T-helper 1 cell treated with Interleukin-12 subunit alpha and Interleukin-12 subunit beta and Interleukin-4 antibody, amounts not matched to agents 30 ng/mL and 1 ng/mL, for 36 hours (primary cell): ENCODE data around the gene PRR5L. TPM values are rescaled to one million over a fixed set of nuclear protein-coding genes. Genes with fewer than 3 reads are reported as not detected.
"Not testable (repeated sequence)": the region's sequence is repeated elsewhere in the genome, so short reads cannot be mapped to it uniquely, and the experiment has no call there.

Experiments used
- intact Hi-C: fragments of 100-400 bp; cut with micrococcal nuclease; formaldehyde crosslinking; loops from one replicate; pipeline ENCODE4 v1.15.1; 2024
- total RNA-seq: library from RNA; stranded (reverse); gene quantifications from 2 replicates; pipeline ENCODE4 v1.2.3, GENCODE V29; 2022

Gene PRR5L
- total RNA-seq, 1 donor from 2014 or later, result 57.7 TPM

DNA sequence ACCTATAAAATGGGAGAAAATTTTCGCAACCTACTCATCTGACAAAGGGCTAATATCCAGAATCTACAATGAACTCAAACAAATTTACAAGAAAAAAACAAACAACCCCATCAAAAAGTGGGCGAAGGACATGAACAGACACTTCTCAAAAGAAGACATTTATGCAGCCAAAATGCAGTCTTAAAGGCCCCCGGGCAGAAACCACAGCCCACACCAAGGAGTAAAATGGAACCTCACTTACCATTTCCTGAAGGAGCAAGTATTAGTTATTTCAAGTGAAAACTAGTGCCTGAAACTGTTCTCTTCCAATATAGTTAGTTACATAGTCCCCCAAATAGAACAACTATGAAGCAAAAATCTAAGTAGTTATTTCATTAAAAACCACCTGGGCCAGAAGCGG lies 187.0 kb downstream of the PRR5L start:
- intact Hi-C loops, result not testable (repeated sequence)

DNA sequence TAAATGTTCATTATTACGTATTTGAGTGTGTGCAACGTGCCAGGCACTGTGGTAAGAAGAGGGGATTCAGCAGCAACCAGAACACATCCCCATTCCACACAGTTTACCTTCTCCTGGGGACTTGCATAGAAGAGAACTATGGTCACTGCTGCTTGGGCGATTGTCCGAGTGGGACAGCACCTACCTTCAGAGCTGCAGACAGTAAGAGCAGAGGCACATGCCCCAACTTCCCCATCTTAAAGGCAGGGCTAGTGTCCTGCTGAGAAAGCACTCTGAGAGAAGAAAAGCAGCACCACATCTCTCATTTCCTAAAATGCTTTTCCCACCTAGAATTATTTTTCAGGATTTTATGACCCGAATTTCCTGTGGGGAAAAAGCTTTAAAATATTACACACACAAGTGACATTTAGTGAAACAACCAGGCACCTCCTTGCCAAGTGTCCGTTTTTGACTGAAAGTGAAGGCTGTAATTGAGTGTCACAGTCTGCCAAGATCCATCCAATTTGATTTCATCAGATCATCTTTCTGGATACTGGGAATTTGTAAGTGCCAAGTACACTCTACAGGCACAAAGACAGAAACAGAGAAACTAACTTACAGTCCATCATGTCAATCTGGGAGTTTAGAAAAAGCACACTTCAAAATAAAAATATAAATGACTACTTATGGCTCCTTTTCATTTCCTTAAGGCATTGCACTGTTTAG lies 189.4 kb downstream of the PRR5L start:
- intact Hi-C loops, result no loop called here

DNA sequence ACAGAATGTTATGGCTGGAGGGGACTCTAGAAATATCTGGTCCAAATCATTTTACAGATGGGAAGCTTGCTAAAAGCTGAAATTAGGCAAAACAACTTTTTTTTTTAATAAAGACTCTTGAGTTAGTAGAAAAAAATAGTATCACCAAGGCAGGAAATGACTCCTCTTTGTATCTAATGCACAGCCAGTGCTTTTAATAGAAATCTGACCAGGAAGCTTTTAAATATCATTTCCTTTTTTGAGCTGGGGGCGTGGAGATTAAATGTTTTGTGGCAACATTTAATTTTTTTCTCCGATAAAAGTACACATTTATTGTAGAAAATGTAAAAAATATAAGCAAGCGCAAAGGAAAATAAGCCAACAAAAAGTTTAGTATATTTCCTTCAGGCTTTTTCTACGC lies 191.5 kb downstream of the PRR5L start:
- intact Hi-C loops, result no loop called here

DNA sequence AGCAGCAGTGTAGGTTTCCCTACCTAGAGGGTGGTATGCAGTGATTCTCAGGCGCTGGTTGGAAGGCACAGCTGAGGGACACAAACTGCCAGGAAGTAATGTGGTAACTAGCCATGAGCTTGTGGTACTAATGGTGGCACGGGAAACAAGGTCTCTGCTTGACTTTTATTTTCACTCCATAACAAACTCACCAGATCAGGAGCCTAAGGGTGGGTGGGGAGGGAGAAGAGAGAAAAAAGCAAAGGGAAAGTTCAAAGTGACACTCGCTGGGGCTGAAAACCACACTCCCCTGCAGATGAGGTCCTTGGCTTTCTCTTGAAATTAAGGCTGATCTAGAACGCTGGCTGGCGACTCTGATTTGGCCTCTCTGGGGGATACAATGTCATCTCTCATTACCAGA lies 192.0 kb downstream of the PRR5L start:
- intact Hi-C loops, result no loop called here

DNA sequence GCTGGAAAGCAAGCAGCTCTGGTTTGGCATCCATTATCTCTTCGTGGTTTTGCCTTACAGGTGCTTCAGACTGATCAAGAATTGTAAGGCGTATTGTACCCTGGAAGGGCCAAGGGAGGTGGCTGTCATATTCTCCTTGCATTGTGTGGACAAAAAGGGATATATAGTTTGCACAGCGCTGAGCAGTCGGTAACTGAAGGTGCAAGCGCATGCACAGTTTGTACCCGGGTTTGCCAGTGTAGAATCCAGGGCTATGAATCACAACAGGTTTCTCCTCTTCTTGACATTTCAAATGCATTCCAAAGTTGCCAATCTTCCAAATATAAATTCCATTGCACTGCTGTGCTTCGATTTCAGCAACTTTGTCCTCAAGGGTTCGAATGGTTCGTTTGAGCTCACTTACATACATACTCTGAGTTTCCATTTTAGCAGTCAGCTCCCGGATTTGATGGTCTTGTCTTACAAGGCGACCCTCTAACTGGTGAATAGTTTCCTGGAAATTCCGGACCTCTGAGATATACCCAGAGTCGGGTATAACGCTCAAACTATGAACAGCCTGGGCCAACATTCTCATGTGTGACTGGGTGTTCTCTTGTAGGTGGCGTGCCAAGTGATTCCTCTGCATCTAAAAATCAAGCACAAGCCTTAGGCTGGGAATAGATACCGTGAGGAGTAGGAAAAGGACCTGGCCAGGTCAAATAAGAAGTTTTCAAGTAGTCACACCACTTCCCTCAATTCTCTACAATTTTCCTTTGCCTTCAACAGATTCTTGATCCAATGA lies 194.1 kb downstream of the PRR5L start:
- intact Hi-C loops, result loop anchor here (5.0 kb wide), 1 partner anchor 257 kb away; no protein-coding TSS in a partner anchor

DNA sequence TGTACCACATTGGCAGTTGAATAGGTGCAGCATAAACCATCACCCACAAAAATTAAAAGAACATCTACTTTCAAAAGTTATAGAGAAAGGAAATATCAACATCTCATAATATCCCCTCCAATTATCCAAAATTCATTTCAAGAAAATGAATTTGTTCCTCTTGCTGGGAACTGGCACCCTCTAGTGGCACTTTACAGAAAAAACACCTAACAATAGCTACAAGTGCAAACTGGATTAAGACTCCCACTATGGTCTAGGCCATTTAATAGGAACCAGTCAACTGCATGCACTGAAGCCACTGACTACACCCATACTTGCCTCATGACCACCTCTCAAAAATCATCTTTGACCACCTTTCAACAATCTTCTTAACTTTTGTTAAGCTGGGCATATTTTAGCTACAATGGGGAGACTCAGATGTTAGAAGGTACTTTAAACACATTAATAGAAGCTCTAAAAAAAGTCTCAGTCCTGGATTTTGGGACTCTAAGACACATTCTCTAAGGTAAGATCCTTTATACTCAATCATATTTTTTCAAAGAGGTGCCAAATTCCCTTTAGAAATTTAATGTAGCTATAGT lies 196.7 kb downstream of the PRR5L start:
- intact Hi-C loops, result loop anchor here (1.0 to 5.0 kb wide), 8 partner anchors 16 to 877 kb away; no protein-coding TSS in a partner anchor

DNA sequence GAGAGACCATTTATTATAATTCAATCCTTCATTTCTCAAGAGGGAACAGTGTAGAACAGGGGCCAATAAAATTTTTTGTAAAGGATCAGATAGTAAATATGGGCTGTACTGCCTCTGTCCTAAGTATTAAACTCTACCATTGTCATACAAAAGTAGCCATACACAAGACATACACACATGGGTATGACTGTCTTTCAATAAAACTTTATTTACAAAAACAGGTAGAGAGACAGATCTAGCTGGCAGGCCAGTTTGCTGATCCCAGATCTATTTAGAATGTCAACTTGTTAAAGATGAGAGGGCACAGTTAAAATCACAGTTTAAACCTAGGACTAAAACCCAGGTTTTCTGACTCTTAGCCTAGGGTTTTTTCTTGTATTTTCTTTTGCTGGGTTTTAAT lies 197.2 kb downstream of the PRR5L start:
- intact Hi-C loops, result loop anchor here (2.0 to 5.0 kb wide), 2 partner anchors 129 to 254 kb away; no protein-coding TSS in a partner anchor

DNA sequence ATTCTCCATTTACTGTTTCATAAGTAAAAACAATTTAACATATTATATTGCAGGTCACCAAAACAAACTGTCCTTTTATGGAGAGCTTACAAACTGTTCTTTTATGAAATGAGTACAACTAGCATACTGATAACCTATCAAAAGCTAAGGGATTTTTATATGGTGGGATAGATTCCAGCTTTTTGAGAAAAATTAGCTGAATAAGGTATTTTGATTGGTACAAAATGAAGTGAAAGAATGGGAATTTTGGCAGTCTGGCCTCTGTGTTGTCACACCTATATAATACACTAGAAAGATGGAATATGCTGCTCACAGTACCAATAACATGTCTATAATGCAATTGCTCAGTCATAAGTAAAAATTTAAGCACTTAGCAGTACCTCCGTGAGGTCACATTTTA lies 202.6 kb downstream of the PRR5L start:
- intact Hi-C loops, result no loop called here

DNA sequence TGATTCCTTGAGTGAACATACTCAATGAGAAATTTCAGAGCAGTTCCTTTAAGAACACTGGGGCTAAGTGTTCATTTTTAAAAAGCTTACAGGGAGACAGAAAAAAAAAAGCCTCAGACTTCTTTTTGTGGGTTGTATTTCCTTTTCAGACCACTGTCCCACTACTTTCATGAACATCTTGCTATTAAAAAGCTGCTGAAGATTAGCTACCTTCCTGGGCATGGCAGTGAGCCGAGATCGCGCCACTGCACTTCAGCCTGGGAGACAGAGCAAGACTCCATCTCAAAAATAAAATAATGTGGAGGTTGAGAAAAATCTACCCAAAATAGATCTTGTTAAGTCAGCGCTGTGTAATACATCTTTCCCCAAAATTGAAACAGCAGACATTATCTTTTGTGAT lies 203.2 kb downstream of the PRR5L start:
- intact Hi-C loops, result no loop called here

DNA sequence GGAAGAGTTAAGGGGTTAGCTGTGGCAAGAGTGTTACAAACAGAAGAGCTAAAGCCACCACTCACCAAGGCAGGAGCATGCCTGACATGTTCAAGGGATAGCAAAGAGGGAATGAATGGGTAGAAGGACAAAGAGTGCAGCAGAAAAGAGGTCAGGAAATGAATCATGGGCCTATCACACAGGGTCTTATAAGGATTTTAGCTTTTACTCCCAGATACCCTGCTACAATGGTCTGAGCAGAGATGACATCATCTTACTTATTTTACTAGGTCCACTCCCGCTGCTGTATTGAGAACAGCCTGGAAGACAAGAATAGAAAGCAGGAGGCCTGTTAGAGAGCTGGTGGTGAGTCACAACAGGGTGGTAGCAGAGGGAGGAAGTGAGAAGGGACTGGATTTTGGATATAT lies 204.2 kb downstream of the PRR5L start:
- intact Hi-C loops, result no loop called here

DNA sequence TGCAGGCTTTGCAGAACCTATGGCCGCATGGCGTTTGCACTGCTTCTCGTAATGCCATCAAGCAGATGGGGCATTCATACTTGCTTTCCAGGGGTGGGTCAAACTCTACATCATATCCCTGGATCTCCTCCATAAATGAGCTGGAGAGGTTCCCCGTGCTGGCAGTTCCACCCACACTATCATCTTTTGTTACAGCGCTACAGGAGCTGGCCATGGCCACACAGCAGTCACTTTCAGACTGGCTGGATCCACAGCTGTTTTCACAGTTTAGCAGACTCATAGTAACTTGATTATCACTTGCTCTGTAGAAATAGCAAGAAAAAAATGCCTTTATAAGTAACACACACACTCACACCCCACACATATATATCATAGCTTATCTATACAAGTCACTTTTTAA lies 205.1 kb downstream of the PRR5L start:
- intact Hi-C loops, result no loop called here

DNA sequence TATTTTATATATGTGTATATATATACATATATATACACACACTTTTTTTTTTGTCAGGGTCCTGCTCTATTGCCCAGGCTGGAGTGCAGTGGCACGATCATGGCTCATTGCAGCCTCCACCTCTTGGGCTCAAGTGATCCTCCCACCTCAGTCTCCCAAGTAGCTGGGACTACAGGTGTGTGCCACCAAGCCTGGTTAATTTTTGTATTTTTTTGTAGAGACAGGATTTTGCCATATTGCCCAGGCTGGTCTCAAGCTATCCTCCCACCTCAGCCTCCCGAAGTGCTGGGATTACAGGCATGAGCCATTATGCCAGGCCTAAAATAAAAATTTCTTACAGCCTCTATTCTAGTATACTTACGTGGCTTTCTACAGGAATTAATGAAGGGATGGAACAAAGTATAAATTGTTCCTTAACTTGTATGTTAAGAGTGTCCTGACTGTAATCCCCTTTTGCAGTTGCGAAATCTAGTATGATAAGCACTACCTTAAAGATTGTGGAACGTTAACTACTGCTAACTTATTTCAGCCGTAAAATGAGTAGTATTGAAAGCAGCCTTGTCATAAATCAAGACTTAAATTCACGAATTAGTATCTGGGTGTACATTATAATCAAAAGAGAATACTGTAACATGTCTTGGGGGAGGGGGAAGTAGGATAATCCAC lies 211.9 kb downstream of the PRR5L start:
- intact Hi-C loops, result no loop called here

DNA sequence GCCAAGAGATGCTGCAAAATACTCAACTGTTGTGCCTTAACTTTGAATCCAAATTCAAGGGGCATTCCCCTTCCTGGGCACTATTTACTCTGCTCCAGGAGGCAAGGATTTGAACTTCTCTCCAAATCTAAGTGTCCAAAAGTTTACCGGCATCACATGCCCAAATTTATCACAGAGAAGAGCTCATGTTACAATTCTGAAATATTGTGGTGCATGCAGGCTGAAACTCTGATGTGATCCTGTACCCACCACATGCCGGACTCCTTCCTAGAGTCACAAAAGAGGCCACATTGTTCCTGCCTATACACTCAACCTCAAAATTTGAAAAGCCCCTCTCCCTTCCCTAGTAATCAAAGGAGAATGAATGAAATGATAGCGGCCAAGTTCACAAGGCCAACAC lies 212.7 kb downstream of the PRR5L start:
- intact Hi-C loops, result loop anchor here (1.0 kb wide), 2 partner anchors 16 to 155 kb away; no protein-coding TSS in a partner anchor

DNA sequence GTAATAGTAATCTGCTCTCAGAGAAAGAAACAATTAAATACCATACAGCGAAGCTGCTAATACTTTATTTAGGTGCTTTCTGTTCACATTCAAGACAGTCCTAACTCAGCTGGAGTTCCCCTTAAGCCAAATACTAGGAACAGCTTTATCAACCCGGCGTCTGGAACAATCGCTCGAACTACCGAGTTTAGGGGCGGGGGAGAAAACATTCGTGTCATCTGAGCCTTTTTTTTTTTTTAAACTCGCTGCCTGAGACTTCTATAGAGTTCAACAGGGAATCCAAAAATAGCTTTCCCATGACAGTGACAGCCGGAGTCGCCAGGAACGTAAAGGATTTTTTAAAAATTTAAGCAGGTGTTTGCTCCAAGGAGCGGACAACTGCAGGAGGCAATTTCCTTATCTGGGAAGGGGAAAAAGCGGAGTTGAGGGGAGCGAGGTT lies 213.1 kb downstream of the PRR5L start:
- intact Hi-C loops, result loop anchor here (1.0 kb wide), 2 partner anchors 17 to 156 kb away; no protein-coding TSS in a partner anchor

DNA sequence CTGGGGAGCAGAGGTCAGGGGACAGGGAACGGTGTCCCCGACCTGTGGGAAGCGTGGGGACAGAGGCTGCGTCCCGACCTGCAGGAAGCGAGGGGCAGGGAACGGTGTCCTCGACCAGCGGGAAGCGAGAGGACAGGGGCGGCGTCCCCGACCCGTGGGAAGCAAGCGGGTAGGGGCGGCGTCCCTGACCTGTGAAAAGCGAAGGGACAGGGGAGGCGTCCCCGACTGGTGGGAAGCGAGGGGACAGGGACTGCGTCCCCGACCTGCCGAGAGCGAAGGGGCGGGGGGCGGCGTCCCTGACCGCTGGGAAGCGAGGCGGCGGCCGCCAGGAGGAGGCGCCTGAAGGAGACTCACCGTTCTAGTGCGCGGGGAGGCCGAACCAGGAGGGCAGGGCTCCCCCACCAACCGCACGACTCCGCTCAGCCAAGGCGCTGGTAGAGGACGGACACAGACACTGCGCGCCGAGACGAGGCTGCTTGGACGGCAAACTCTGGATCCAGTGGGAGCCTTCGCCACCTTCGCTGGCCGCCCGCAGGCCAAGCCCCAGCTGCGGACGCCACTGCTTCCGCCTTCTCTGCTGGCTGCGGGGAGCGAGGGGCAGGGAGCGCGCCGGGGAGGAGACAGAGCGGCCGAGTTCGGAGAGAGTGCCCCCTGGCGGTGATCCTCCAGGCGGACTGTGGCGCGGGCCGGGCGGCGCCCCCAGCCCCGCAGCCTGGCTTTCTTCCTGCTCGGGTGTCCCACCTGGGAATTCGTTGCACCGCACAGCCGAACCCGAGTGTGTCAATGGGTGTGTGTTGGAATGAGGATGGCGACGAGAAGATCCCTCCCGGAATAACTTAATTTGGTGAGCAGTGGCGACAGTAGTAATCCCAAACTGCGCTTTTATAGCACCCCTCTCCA lies 213.9 kb downstream of the PRR5L start, which contains the start of gene TRAF6:
TRAF6 (minus strand) TSS at position 579 of the 900 bp plus-strand sequence. CDS start 8,757 bp downstream, outside the sequence.
- intact Hi-C loops, result loop anchor here (1.0 to 5.0 kb wide), 9 partner anchors 18 to 847 kb away; partner anchors contain the start of genes COMMD9 and TRIM44

DNA sequence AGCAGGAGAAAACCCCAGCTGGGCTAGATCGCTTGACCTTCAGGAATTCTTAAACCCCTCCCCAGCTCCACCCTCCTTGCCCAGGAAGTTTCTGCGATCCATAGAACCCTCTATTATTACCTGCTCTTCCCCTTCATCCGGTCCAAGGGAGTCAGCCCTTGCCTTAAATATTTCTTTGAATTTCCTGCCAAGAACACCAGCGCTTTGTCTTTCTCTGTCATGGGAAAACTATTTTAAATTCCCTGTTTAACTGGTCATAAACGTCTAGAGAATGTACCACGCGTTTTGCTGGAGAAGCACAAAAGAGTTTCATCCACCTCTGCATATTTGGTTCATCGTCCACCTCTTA lies 214.5 kb downstream of the PRR5L start:
- intact Hi-C loops, result loop anchor here (1.0 to 5.0 kb wide), 7 partner anchors 31 to 848 kb away; partner anchors contain the start of genes COMMD9 and TRIM44

DNA sequence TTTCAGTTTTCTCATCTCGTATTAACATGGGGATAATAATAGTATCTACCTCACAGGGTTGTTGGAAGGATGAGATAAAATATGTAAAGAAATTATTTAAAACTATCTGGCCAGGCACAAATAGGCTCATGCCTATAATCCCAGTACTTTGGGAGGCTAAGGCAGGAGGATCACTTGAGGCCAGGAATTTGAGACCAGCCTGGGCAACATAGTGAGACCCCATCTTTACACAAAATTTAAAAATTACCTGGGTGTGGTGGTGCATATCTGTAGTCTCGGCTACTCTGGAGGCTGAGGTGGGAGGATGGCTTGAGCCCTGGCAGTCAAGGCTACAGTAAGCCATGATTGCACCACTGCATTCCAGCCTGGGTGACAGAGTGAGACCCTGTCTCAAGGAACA lies 215.0 kb downstream of the PRR5L start:
- intact Hi-C loops, result loop anchor here (2.0 to 5.0 kb wide), 2 partner anchors 46 to 848 kb away; partner anchors contain the start of gene TRIM44

DNA sequence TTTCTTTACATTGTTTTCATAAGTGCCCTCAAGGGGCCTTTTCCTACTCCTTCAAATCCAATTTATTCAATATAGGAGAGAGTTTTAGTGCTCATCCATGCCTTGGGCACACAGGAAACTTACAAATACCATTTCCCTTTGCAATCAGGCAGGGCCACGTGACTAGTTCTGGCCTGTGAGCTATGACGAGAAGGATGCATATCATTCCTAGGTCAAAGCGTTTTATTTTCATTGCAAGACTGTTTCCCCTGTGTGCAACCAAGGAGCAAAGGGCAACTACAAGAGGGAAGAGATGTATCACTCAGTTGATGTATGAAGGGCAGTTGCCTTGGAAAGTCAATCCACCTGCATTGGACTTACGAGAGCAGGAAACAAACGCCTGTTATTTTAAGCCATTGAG lies 215.9 kb downstream of the PRR5L start:
- intact Hi-C loops, result loop anchor here (5.0 kb wide), 1 partner anchor 45 kb away; no protein-coding TSS in a partner anchor

DNA sequence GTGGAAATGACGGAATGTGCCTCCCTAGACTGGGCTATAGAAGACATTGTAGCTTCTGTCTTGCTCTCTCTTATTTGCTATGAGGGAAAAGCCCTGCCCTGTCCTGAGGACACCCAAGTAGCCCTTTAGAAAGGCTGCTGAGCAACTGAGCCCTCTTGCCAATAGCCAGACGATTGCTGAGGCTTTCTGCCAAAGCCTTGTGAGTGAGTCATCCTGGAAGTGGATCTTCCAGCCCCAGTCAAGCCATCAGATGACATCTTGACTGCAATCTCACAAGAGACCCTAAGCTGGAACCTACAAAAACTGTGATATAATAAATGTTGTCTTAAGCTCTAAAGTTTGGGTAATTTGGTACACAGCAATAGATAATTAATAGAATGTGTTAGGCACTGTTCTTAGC lies 217.9 kb downstream of the PRR5L start:
- intact Hi-C loops, result loop anchor here (5.0 kb wide), 1 partner anchor 43 kb away; no protein-coding TSS in a partner anchor
